Activated T-helper 1 cell treated with anti-CD3 and anti-CD28 coated beads, Interleukin-2, amount 50 U/mL, for 16 hours (primary cell): ENCODE measurements around the gene VPS33A.
A peak's percentile ranks its signal among the peaks of the same experiment; 100 is the strongest.
"Not testable (repeated sequence)": the region's sequence is repeated elsewhere in the genome, so short reads cannot be mapped to it uniquely, and the experiment has no call there.

Experiments used
- DNase-seq, 2 donors: peaks; one replicate each; pipeline ENCODE4 v3.0.0-alpha.2; 2020; ENCODE audit warnings: low read depth in 1 of 2, low spot score in 1 of 2

VPS33A gene

DNA sequence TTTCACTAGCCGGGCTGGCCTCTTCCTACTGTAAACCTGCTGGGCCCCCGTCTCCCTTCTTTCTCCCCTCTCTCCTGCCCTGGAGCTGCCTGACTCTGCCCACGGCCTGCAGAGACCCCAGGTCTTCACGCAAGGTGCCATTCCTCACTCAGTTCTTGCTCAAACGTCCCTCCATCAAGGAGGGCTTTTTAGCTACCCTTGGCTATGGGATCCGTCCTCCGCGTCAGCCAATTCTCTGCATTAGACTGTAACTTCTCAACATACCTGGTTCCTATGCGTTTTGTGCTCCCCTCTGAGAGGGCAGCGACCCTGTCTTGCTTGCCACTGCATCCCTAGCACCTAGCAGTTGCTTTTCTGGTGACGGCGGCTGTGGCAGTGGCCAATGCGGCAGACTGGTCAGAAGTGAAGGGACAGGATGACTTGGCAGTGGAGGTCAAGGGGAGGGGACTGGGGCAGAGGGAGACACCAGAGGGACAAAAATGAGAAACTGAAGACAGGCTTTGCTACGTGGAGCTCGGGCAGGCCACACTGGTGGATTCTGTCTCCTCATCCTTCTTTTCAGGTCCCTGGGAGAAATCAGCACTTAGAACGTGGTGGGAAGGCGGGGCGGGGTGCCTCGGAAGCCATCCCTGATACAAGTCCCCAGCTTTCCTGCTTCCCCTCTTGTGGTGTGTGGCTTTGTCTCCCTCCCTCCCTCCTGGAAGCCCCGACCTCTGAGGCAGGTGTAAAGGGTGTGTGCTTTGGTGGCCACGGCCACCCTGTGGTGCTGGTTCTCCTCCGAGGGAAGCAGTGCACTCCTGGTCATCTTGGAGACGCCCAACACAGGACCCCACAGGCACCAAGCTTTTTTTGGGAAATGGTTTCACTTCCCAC lies 61.0 kb downstream of the VPS33A start:
- DNase-seq = no peak

DNA sequence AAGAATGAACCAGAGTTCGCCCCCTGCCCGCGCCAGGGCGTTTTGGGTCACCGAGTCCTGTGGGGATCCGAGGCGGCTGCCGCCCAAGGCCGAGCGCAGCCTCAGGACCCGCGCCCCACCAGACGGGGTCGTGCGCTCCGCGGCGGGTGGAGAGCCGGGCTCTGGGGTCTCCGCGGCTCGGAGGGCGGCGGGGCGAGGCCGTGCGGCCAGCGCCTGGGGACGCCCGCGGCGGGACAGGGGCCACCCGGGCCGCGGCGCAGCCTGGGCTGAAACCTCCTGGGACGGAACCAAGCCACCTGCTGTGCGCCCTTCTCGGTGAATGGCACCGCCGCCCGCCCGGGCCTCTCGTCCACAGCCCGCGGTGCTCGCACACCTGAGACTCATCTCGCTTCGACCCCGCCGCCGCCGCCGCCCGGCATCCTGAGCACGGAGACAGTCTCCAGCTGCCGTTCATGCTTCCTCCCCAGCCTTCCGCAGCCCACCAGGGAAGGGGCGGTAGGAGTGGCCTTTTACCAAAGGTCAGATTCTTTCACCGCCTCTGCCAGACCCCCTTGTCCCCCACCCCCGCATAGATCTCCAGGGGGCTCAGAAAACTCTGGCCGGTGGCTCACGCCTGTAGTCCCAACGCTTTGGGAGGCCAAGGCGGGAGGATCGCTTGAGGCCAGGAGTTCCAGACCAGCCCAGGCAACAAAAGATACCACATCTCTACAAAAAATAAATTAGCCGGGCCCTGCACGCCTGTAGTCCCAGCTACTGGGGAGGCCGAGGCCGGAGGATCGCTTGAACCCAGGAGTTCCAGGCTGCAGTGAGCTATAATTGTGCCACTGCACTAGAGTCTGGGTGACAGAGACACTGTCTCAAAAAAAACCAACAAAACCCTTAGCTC lies 61.9 kb downstream of the VPS33A start:
- DNase-seq = no peak

DNA sequence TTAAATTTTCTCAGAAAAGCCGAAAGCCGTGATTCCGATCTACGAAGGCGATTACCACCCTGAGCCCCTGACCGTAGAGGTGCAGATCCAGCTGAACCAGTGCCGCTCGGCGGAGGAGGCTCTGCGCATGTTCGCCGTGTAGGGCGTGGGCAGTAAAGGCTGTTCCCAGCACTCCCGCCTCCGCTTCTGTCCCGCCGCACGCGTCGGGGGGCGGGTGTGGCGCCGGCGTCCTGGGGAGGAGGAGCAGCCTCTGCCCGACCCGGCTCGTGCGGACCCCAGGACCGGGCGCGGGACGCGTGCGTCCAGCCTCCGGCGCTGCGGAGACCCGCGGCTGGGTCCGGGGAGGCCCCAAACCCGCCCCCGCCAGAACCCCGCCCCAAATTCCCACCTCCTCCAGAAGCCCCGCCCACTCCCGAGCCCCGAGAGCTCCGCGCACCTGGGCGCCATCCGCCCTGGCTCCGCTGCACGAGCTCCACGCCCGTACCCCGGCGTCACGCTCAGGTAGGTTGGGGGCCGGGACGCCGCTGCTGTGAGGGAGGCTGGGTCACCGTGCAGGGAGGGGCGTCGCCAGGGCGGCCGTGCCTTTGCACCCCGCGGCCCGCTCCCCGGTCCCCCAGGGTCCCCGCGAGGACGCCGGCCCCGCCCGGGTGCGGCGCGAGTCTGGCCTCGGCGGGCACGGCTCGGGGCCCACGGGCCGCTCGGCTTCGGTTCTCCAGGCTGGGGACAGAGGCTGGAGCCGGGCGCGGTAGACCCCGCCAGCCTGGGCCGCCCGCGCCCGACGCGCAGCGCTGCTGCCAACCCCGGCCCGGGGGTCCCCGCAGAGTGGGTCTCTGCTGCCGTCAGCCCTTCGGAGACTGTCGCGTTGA lies 62.8 kb downstream of the VPS33A start, which contains the start of gene B3GNT4:
Gene B3GNT4, plus strand, starts transcription at position 409 of the 866 bp plus-strand sequence. CDS start 910 bp downstream, outside the sequence.
- DNase-seq = peak; percentile 42 to 44

DNA sequence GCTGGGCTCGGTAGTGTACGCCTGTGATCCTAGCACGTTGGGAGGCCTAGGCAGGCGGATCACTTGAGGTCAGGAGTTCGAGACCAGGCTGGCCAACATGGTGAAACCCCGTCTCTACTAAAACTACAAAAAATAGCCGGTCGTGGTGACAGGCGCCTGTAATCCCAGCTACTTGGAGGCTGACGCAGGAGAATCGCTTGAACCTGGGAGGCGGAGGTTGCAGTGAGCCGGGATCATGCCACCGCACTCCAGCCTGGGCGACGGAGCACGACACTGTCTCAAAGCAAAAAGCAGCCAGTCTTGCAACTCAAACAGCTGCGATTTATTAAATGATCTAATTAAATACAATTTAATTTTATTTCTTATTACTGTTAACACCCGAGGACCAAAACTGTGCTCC lies 63.5 kb downstream of the VPS33A start:
- DNase-seq = not testable (repeated sequence)

DNA sequence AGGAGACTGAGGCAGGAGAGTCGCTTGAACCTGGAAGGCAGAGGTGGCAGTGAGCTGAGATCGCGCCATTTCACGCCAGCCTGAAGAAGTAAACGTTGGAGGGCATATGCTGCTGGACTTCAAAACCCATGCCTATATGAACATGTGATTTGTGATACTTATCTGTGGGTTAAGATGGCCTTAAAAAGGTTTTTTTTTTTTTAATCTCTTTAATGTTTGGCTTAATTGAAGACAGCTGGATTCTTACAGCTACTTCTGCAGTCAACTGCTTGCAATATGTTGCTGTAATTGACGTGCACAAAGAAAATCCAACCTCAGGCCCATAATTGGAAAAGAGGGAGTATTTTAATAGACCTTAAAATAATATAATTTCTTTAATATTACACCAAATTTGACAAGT lies 64.3 kb downstream of the VPS33A start:
- DNase-seq = no peak

DNA sequence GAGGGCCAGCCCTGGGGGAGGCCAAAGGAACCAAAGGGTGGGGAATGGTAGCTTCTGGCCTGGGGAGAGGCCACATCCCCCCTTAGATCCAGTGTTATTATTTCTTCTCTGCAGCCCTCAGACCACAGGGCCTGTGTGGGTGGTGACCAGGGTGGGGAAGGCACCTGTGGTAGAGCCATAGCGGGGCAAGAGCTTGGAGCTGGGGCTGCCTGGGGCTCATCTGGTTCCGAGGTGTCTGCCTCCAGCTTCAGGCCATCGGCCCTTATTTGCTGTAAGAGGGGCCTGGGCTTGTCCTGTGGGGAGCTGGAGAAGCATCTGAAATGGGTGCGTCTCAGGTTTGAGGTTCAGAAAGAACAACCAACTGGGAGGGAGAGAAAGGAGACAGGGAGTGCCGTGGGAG lies 64.9 kb downstream of the VPS33A start:
- no peak for DNase-seq

GRCh38 chr12:122200541-122201175 lies 65.6 kb downstream of the VPS33A start:
- no peak for DNase-seq

GRCh38 chr12:122199484-122200355 lies 66.6 kb downstream of the VPS33A start:
- DNase-seq = no peak

DNA sequence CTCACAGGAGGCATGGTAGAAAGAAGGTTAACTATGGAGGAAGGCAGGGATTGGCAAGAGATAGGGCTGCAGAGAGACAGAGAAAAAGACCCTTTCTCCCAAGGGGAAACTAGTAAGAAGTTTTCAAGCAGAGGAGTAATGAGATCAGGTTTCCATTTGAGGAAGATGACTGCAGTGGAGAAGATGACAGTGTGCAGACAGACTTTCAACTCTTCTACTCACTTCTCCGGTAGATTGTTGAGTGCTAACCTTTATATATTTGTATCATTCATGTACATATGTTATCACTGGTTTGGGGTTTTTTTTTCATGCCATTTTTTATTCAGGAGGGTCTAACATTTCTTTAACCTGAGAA lies 68.7 kb downstream of the VPS33A start:
- no peak for DNase-seq

DNA sequence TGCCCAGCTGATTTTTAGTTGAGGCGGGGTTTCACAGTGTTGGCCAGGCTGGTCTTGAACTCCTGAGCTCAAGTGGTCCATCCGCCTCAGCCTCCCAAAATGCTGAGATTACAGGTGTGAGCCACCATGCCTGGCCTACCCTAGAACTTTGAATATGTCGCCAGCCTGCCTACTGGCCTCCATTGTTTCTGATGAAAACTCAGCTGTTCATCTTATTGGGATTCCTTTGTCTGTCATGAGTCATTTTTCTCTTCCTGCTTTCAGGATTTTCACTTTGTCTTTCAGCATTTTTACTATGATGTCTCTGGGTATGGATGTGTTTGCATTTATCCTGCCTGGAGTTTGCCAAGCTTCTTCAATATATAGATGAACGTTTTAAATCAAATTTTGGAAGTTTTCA lies 70.9 kb downstream of the VPS33A start:
- DNase-seq = no peak

GRCh38 chr12:122194804-122195203 lies 71.5 kb downstream of the VPS33A start:
- no peak for DNase-seq

DNA sequence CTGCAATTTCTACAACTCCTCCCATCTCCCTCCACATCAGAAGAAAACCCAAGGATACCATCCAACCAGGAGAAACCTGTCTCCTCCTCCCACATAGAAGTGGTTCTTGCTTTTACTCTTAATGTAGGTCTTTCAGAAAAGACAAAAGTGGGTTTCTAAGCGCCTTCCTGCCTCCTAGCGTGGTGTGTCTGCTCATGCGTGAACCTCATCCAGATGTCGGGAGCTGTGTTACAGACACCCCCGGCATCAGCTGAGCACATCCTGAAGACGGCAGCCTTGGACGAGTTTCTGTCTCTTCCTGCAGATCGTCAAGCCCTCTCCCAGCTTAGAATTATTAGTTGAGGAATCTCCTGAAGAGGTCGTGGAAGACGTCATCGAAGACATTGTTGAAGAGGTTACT lies 73.9 kb downstream of the VPS33A start:
- no peak for DNase-seq

DNA sequence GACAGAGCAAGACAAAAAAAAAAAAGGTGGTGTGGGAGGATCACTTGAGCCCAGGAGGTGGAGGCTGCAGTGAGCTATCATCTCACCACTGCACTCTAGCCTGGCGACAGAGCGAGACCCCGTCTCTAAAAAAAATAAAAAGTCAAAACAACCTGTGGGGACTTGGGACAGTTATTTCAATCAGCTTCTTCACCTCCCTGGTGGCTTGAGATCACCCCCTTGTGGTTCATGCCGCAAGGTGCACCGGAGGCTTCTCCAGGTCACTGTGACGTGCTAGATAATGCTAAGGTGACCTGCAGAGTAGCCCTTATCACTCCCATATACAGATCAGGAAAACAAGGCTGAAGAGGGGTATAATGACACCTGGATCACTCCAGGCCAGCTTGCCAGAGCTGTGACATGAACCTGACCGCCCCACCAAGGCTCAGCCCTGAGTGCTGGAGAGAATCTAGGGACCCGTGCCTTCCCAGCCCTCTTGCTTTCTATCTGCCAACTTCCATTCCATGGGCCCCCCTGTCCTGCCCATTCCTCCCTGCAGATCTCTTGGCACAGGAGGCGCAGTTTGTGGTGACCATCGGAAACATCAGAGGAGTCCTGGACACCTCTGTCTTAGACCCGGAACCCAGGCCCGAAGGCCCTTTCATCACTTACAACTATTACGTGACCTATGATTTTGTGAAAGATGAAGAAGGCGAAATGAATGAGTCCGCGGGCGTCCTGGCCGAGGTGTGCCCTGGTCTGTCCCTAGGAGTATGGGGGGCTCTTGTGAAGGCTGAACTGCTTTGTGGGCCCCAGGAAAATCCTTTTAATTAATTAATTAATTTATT lies 75.2 kb downstream of the VPS33A start:
- DNase-seq = peak; percentile 32 to 41

GRCh38 chr12:122189626-122190475 lies 76.4 kb downstream of the VPS33A start:
- no peak for DNase-seq

DNA sequence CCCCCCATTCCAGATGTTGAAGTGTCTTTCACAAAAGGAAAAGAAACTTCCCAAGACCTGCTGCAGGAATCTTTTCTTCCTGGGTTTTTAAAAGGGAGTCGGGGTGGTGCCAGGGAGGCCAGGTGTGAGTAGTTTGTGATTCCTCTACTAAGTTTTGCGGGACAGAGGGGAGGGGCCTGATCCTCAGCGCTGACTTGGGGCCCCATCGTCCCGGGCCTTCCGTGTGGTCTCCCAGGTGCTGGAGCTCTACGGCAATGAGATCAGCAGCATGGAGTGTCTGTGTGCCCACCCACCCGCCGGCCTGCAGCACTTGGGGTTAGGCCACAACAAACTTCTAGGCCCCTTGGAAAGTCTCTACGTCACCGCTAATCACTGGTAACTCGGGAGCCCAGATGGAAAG lies 78.8 kb downstream of the VPS33A start:
- no peak for DNase-seq

- DNase-seq = no peak
Measured at GRCh38 chr12:122185494-122186082, 80.7 kb downstream of the VPS33A start.

DNA sequence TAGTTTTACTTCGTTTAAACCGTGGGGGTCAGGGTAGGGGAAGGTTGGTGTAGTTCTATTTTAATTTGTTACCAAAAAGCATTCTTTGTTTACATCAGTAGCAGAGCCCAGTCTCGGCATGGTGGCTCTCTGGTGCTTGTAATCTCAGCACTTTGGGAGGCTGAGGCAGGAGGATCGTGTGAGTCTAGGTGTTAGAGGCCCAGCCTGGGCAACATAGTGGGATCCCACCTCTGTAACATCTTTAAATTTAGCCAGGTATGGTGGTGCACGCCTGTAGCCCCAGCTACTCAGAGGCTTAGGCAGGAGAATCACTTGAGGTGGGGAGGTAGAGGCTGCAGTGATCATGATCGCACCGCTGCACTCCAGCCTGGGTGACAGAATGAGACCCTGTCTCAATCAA lies 81.2 kb downstream of the VPS33A start:
- no peak for DNase-seq

GRCh38 chr12:122184517-122184916 lies 81.8 kb downstream of the VPS33A start:
- DNase-seq = no peak
